Hippocampal formation (tissue), 2 donors: Measurements from ENCODE around the gene CFAP61.
A peak's percentile ranks its signal among the peaks of the same experiment; 100 is the strongest.

Source experiments
- DNase-seq, 2 donors: peaks; one replicate each; lab custom pipeline; 2025; lab: John Stamatoyannopoulos, UW

The CFAP61 gene

GRCh38 chr20:20398123-20398522 is 345.8 kb downstream of the CFAP61 start:
- no peak for DNase-seq

DNA sequence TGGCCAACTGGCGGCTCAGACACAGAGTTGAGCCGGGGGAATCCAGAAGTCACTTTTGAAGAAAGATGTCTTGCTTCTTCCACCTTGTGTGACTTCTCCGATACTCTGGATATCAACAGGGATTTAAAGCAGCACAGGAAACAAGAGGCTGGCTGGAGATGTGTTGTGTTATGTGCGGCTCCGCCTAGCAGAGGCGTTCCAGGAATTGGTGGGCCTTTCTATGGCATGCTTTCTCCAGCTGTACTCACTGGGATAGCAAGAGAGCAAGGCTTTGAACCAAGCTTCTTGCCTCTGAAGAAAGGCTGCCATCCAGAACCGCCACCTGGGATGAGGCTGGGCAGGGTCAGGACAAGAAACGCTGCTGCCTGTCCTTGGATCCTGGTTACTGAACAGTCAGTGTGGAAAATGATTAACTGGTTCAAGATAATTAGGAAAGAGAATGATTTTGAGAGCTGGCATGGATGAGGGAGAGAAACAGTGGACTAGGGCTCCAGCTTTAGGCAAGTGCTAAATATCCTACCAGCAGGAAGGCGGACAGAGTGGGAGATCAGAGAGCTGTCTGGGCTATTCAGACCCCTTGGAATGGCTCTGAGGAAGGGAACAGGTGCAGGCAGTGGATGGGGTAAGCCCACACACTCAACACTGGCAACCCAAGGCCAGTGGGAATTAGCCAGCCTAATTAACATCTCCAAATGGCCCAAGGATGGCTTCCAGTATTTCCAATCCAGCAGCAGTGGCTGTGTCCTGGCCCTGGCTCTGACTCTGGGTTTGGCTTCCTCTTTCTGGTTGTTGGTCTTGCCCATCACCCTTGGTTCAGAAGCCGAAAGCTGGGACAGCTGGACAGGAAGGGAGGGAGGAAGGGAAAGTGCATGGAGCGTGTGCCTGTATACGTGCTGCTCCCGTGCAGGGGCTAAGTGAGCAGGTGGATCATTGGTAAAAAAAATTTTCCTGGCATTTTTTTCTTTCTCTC is 347.5 kb downstream of the CFAP61 start:
- no peak for DNase-seq

DNA sequence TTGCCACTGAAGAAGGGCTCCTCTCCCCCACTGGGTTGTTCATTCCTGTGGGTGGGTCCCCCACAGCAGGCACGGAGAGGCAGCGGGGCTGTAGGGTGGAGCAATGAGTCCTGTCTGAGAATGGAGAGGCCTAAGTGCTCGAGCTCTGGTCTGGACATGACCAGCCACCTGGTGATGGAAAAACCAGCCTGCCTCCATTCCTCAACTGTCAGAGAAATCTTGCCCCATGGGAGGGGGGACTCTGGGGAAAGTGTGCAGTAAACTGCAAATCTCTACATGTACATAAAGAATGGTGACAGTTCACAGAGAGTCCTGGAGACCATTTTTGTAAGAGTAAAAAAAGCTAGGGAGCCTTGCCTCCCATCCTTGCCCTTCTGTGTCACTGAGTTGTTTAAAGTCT is 349.7 kb downstream of the CFAP61 start:
- no peak for DNase-seq

DNA sequence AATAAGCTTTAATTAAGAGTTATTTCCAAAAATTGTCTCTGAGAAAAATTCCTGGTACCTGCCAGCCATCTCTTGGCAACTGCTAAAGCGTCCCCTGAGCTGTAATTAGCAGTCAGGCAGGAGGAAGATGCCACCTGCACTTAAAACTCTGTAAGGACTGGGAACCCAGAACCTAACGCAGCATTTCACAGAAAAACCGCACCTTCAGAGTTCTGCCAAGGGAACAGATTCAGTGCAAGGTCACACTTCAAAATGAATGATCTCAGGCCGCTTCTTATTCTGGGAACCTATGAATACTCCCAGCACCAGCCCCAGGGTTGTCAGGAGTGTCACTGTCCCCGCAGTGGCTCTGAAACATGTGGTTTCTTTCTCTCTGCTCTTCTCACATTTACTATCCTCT is 352.3 kb downstream of the CFAP61 start:
- no peak for DNase-seq

DNA sequence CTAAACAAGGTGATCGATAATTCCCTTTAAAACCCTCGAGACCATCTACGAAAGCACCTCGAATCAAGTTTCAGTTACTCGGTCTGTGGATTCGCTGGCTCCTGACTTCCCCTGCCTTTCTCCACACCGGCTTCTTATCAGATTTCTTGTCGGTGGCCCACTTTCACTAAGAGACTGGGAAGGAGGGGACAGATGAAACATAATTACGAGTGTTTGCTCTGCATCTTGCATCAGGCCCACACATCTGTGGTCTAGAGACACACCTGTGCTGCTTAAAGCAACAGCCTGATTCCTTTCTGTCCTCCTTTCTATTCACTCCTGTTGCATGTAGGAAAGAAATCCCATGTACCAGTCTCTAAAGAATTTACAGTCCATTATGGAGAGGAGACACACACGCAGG is 353.3 kb downstream of the CFAP61 start:
- DNase-seq, result no peak

DNA sequence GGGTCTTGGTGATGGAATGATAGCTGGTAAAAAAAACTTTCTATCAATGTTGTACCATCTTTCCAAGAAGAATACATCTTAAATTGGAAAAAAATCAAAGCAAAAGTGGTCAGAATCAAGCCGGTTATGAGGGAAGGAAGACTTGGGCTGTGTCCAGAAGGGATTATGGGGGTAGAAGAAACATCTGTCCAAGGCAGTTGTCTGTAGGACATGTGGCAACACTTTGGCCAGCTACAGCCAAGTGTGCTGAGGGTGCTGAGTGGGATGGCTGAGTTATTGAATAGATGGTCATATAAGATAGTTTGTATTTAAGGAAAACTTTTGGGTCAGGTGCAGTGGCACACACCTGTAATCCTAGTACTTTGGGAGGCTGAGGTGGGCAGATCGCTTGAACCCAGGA is 354.0 kb downstream of the CFAP61 start:
- no peak for DNase-seq

DNA sequence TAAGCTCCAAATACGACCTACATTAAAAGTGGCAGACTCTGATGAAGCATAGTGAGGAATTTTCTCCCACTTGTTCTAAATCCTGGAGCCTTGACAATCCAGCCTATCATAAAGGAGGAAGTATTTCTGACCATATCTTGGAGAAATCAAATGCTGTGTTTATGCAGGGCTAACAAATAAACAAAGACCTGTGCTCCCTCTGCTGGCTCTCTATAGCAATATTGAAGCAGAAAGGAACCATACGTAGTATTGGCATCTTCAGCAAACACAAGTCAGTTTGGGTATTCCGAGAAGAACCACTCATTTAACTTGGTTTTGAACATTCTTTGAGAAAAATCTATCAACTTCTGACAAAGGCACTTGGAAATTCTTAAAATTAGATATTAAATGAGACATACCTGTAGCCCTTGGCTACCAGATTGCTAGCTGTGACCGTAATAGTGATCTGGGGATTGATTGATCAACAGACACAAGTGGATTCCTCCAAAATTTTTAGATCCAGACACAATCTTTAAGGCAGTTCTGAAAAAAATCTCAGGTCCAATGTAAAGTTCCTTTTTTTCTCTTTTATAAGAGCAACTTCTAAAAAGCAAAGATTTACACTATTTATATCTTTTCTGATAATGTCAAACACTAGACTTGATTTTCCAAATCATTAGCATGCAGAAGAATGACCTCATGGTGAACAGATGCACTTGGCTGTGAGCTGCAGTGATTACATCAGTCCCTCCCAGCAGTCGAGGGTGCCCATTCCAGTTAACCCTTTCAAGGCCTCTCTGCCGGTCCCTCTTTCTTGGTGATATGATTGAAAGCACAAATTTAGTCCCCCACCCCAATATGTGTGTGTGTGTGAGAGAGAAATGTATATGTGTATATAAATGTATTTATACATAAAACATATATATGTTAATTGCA is 355.8 kb downstream of the CFAP61 start:
- DNase-seq, result peak in 1 of 2 donors; percentile 72

DNA sequence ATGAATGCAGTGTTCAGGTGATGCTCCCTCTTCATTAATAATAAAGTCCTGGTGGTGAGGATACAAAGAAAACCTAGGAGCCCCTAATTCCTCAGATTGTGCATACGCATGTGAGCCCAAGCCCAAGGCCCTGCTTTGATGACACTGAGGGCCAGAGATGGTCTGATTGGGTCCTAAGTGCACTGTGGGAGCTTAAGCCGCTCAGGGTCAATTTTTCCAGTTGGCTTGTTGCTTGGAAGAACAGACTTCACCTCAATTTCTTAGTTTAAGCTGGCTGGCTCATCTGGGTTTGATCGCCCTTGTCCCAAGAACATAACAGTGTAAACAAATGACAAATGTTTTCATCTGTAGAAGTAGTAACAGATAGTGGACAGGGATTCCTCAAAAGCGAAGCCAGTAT is 357.0 kb downstream of the CFAP61 start:
- DNase-seq, result no peak
